Smooth muscle cell (in vitro differentiated cells): Measurements from ENCODE around the gene TMEM185A. TPM values are rescaled to one million over a fixed set of nuclear protein-coding genes. Genes with fewer than 3 reads are reported as not detected.

Experiments
- DNase-seq: peaks from one replicate; lab custom pipeline; 2025; ENCODE audit not compliant: unreplicated experiment; lab: John Stamatoyannopoulos, UW
- H2AFZ ChIP-seq: fragments of 200-600 bp; sonication (generic); 2 replicates; pipeline ENCODE4 v1.6.0; 2016; ENCODE audit warnings: antibody characterized with exemption, low read depth, mild to moderate bottlenecking
- H3F3A ChIP-seq: fragments of 200-600 bp; sonication (generic); 2 replicates; pipeline ENCODE4 v1.6.0; 2017; ENCODE audit warnings: antibody characterized with exemption, low read depth
- H3K27ac ChIP-seq: fragments of 200-600 bp; sonication (generic); 2 replicates; pipeline ENCODE4 v1.5.1; 2016; ENCODE audit warnings: low read depth, mild to moderate bottlenecking
- H3K27me3 ChIP-seq: fragments of 200-600 bp; sonication (generic); 2 replicates; pipeline ENCODE4 v1.6.1; 2016; ENCODE audit warnings: low read depth, mild to moderate bottlenecking
- H3K36me3 ChIP-seq: fragments of 200-600 bp; sonication (generic); 2 replicates; pipeline ENCODE4 v1.5.1; 2016; ENCODE audit warnings: low read depth
- H3K4me1 ChIP-seq: fragments of 200-600 bp; sonication (generic); 2 replicates; pipeline ENCODE4 v1.5.1; 2016; ENCODE audit warnings: low read depth
- H3K4me2 ChIP-seq: fragments of 200-600 bp; sonication (generic); 2 replicates; pipeline ENCODE4 v1.6.0; 2016; ENCODE audit warnings: mild to moderate bottlenecking
- H3K4me3 ChIP-seq: fragments of 200-600 bp; sonication (generic); 2 replicates; pipeline ENCODE4 v1.5.1; 2016; ENCODE audit warnings: mild to moderate bottlenecking
- H3K79me2 ChIP-seq: fragments of 200-600 bp; sonication (generic); 2 replicates; pipeline ENCODE4 v1.6.0; 2016; ENCODE audit warnings: low read depth, mild to moderate bottlenecking
- H3K9ac ChIP-seq: fragments of 200-600 bp; sonication (generic); 2 replicates; pipeline ENCODE4 v1.6.0; 2016; ENCODE audit warnings: low read depth
- H3K9me3 ChIP-seq: fragments of 200-600 bp; sonication (generic); replicated peaks from 2 replicates; pipeline ENCODE4 v1.5.1; 2016; ENCODE audit warnings: low read depth
- H4K20me1 ChIP-seq: fragments of 200-600 bp; sonication (generic); 2 replicates; pipeline ENCODE4 v1.6.0; 2016; ENCODE audit warnings: low read depth
- CTCF ChIP-seq: fragments of 200-600 bp; sonication (generic); IDR thresholded peaks from 2 replicates; pipeline ENCODE4 v1.5.1; 2017; ENCODE audit warnings: borderline replicate concordance, mild to moderate bottlenecking, antibody characterized with exemption; ENCODE audit not compliant: insufficient read depth, poor library complexity, severe bottlenecking
- WGBS: methylation state at CpG from one replicate; pipeline ENCODE4 v1.1.7; 2016; ENCODE audit warnings: low lambda C conversion rate; 5-methylcytosine and 5-hydroxymethylcytosine counted together
- polyA plus RNA-seq: library from polyadenylated mRNA; unstranded; fragments of >200 nt; fragmentation: Nextera tagmentation; extraction: Ambion mirVana; gene quantifications from 2 replicates; pipeline ENCODE4 v1.2.1, GENCODE V29; 2016
- total RNA-seq: library from RNA; depleted of rRNA; stranded (reverse); fragments of >200 nt; gene quantifications from 2 replicates; pipeline ENCODE4 v1.2.3, GENCODE V29; 2014

The TMEM185A gene
- total and polyA plus RNA-seq, 2 experiments from 2014 or later, result 33.4 to 38.6 TPM

- Histone ChIP-seq H3K27me3 (no peaks in the 10 kb centered on the region), H3K9ac (no peak overlapping the region), H3K4me1 (no peaks in the 10 kb centered on the region), H3K4me3 (no peak overlapping the region), H2AFZ (no peak overlapping the region), H3K27ac (no peak overlapping the region), H3K4me2 (no peak overlapping the region), H3K36me3 (no peaks in the 10 kb centered on the region), H4K20me1 (no peaks in the 10 kb centered on the region), H3K9me3 (no peaks in the 10 kb centered on the region), H3F3A (no peaks in the 10 kb centered on the region), H3K79me2 (no peaks in the 10 kb centered on the region)
- TF ChIP-seq CTCF, result no peak
- 71% methylated on average over 4 of the region's 4 CpGs for WGBS
- no peak for DNase-seq
These were observed 11.9 kb upstream of the TMEM185A start for GRCh38 chrX:149643496-149643895.

DNA sequence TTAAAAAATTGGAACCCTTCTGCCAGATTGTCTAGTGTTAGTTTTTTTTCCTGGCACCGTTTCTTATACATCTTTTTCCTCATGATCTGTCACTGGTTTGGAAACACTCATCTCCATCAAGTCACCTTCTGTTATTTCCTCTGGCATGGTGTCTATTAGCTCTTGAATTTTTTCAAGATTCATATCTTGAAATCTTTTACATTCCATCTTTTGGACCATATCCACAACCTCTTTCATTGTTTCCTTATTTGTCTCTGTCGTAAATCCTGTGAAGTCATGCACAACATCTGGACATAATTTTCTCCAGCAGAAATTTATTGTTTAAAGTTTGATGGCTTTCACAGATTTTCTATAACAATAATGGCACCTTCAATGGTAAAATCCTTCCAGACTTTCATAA lies 10.2 kb upstream of the TMEM185A start:
- Histone ChIP-seq H3K27ac (no peak overlapping the region), H3F3A (no peaks in the 10 kb centered on the region), H3K4me1 (no peaks in the 10 kb centered on the region), H3K79me2 (no peaks in the 10 kb centered on the region), H3K9me3 (no peaks in the 10 kb centered on the region), H2AFZ (no peak overlapping the region), H4K20me1 (no peaks in the 10 kb centered on the region), H3K4me2 (no peak overlapping the region), H3K36me3 (no peaks in the 10 kb centered on the region), H3K27me3 (no peaks in the 10 kb centered on the region), H3K9ac (no peak overlapping the region), H3K4me3 (no peak overlapping the region)
- TF ChIP-seq CTCF, result no peak
- 61% methylated on average over 2 of the region's 2 CpGs for WGBS
- DNase-seq, result no peak

GRCh38 chrX:149641432-149641831 lies 9.8 kb upstream of the TMEM185A start:
- Histone ChIP-seq H3K27ac (no peak overlapping the region), H3K4me1 (no peaks in the 10 kb centered on the region), H3K9ac (no peak overlapping the region), H3K79me2 (no peaks in the 10 kb centered on the region), H3K4me3 (no peak overlapping the region), H2AFZ (no peak overlapping the region), H3K4me2 (no peak overlapping the region), H4K20me1 (no peaks in the 10 kb centered on the region), H3K36me3 (no peaks in the 10 kb centered on the region), H3K9me3 (no peaks in the 10 kb centered on the region), H3F3A (no peaks in the 10 kb centered on the region), H3K27me3 (no peaks in the 10 kb centered on the region)
- WGBS, result 44% methylated on average over 3 of the region's 3 CpGs
- DNase-seq, result no peak
- no peak for TF ChIP-seq CTCF

DNA sequence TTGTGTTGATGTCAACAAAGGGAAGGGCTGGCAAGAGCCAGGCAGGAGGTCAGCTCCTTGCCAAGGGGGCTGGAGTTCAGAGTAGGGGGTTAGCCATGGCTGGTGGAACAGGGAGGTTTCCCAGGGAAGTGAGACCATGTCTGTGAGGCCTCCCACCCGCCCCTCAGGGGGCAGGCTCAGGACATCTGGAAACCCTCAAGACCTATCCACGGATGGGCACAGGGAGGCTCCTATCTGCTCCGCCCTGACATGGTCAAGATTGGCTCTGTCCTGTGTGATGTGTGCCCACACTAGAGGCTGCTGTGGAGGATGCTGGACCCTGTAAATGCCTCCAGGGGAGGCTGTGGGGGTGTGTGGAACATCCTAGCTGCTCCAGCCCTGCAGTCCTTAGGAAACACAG lies 8.0 kb upstream of the TMEM185A start:
- no peak overlapping the region for H3K9ac ChIP-seq
- no peaks in the 10 kb centered on the region for H3F3A ChIP-seq
- no peak for DNase-seq
- H2AFZ ChIP-seq, result no peak overlapping the region
- H3K27me3 ChIP-seq, result no peaks in the 10 kb centered on the region
- no peaks in the 10 kb centered on the region for H4K20me1 ChIP-seq
- no peaks in the 10 kb centered on the region for H3K9me3 ChIP-seq
- WGBS, result 88% methylated on average over 3 of the region's 3 CpGs
- no peaks in the 10 kb centered on the region for H3K4me1 ChIP-seq
- no peaks in the 10 kb centered on the region for H3K36me3 ChIP-seq
- no peak overlapping the region for H3K27ac ChIP-seq
- H3K4me2 ChIP-seq, result no peak overlapping the region
- no peak overlapping the region for H3K4me3 ChIP-seq
- no peak for TF ChIP-seq CTCF
- no peaks in the 10 kb centered on the region for H3K79me2 ChIP-seq
